ENCODE data around the gene ALK.

- no peak for TF ChIP-seq POLR2A (IDR thresholded peaks at IDR 0.05)
- TF ChIP-seq CTCF (IDR thresholded peaks at IDR 0.05), result no peak
- TF ChIP-seq POLR2AphosphoS5 (IDR thresholded peaks at IDR 0.05), result no peak
- no peak for TF ChIP-seq EP300 (IDR thresholded peaks at IDR 0.05)
Measured at GRCh38 chr2:29570539-29570938, 350.8 kb downstream of the ALK start.
